CD14-positive monocyte (primary cell): Measurements from ENCODE around the gene GAL3ST2. TPM values are rescaled to one million over a fixed set of nuclear protein-coding genes. Genes with fewer than 3 reads are reported as not detected.

Source experiments
- DNase-seq, 3 donors: peaks; one replicate each; pipeline ENCODE4 v3.0.0-alpha.2; 2011 to 2022
- H2AFZ ChIP-seq: 2 replicates; pipeline ENCODE4 v1.6.0; 2012; ENCODE audit warnings: mild to moderate bottlenecking, low read depth, low read length, inconsistent platforms; ENCODE audit not compliant: insufficient read depth, poor library complexity, severe bottlenecking
- H3K27ac ChIP-seq, 2 donors: 1 replicate in 1 of 2; 2 replicates in 1 of 2; pipeline ENCODE4 v1.5.1; 2012 to 2013; ENCODE audit warnings: low read length in 2 of 2, control low read depth in 1 of 2, inconsistent platforms in 1 of 2, low read depth in 1 of 2, mild to moderate bottlenecking in 1 of 2
- H3K27me3 ChIP-seq, 2 donors: one replicate each; pipeline versions ENCODE4 v1.6.0 to v1.6.1; 2011 to 2013; ENCODE audit warnings: low read length in 2 of 2; ENCODE audit not compliant: control insufficient read depth in 2 of 2, insufficient read depth in 2 of 2
- H3K36me3 ChIP-seq, 2 donors: replicated peaks in 1 of 2; 1 replicate in 1 of 2; 2 replicates in 1 of 2; pipeline versions ENCODE4 v1.5.1 to v1.6.1; 2012 to 2013; ENCODE audit warnings: low read length in 2 of 2, control low read depth in 1 of 2, inconsistent platforms in 1 of 2, mild to moderate bottlenecking in 1 of 2; ENCODE audit not compliant: insufficient read depth in 2 of 2, control insufficient read depth in 1 of 2
- H3K4me1 ChIP-seq, 2 donors: 1 replicate in 1 of 2; 2 replicates in 1 of 2; pipeline versions ENCODE4 v1.5.1 to v1.6.1; 2012 to 2013; ENCODE audit warnings: low read length in 2 of 2, control low read depth in 1 of 2, inconsistent platforms in 1 of 2, mild to moderate bottlenecking in 1 of 2, moderate library complexity in 1 of 2; ENCODE audit not compliant: insufficient read depth in 2 of 2, control insufficient read depth in 1 of 2
- H3K4me2 ChIP-seq: replicated peaks from 2 replicates; pipeline ENCODE3; 2012; ENCODE audit warnings: low read length, moderate library complexity, mild to moderate bottlenecking; ENCODE audit not compliant: poor library complexity, severe bottlenecking; ENCODE audit errors: extremely low read depth
- H3K4me3 ChIP-seq, 3 experiments: fragments of 200-600 bp in 1 of 3; sonication (generic) in 1 of 3; replicated peaks in 1 of 3; 1 replicate in 2 of 3; 2 replicates in 1 of 3; pipeline ENCODE4 v1.5.1; 2011 to 2013; ENCODE audit warnings: low read length in 3 of 3, mild to moderate bottlenecking in 3 of 3, control low read depth in 2 of 3, low read depth in 2 of 3, inconsistent platforms in 1 of 3, moderate library complexity in 1 of 3
- H3K79me2 ChIP-seq: 2 replicates; pipeline ENCODE4 v1.6.0; 2012; ENCODE audit warnings: mild to moderate bottlenecking, control low read depth, inconsistent platforms, low read length, moderate library complexity; ENCODE audit not compliant: insufficient read depth
- H3K9ac ChIP-seq: 2 replicates; pipeline ENCODE4 v1.6.0; 2017; ENCODE audit warnings: low read length, mild to moderate bottlenecking; ENCODE audit not compliant: insufficient read depth, poor library complexity, severe bottlenecking
- H3K9me3 ChIP-seq, 2 donors: replicated peaks in 1 of 2; 1 replicate in 1 of 2; 2 replicates in 1 of 2; pipeline versions ENCODE4 v1.5.1 to v1.6.1; 2012 to 2013; ENCODE audit warnings: low read length in 2 of 2, control low read depth in 1 of 2; ENCODE audit not compliant: control insufficient read depth in 1 of 2, insufficient read depth in 1 of 2
- H4K20me1 ChIP-seq: 2 replicates; pipeline ENCODE4 v1.6.0; 2012; ENCODE audit warnings: mild to moderate bottlenecking, low read length, control low read depth, moderate library complexity; ENCODE audit not compliant: insufficient read depth
- H3K27ac Mint-ChIP-seq, 7 donors: one replicate each; pipeline ENCODE4 v1.8.0; 2020; ENCODE audit warnings: mild to moderate bottlenecking in 7 of 7, mixed read lengths in 7 of 7, moderate library complexity in 6 of 7, inconsistent platforms in 2 of 7
- H3K27me3 Mint-ChIP-seq, 3 donors: one replicate each; pipeline ENCODE4 v1.8.0; 2021 to 2022; ENCODE audit warnings: low read depth in 3 of 3, mild to moderate bottlenecking in 3 of 3, mixed read lengths in 3 of 3, moderate library complexity in 3 of 3, inconsistent platforms in 1 of 3
- H3K36me3 Mint-ChIP-seq, 2 donors: one replicate each; pipeline ENCODE4 v1.8.0; 2020; ENCODE audit warnings: mixed read lengths in 2 of 2, inconsistent platforms in 1 of 2, mild to moderate bottlenecking in 1 of 2
- H3K4me1 Mint-ChIP-seq: one replicate; pipeline ENCODE4 v1.8.0; 2020; ENCODE audit warnings: mild to moderate bottlenecking, mixed read lengths
- H3K4me3 Mint-ChIP-seq, 2 donors: one replicate each; pipeline ENCODE4 v1.8.0; 2020; ENCODE audit warnings: mild to moderate bottlenecking in 2 of 2, mixed read lengths in 2 of 2, moderate library complexity in 1 of 2
- H3K9me3 Mint-ChIP-seq, 7 donors: one replicate each; pipeline ENCODE4 v1.8.0; 2020 to 2022; ENCODE audit warnings: mixed read lengths in 7 of 7, mild to moderate bottlenecking in 6 of 7, moderate library complexity in 6 of 7, inconsistent platforms in 2 of 7
- WGBS: methylation state at CpG from one replicate; pipeline ENCODE4 v1.1.5; 2013; ENCODE audit warnings: missing lambda C conversion rate; ENCODE audit not compliant: insufficient coverage; 5-methylcytosine and 5-hydroxymethylcytosine counted together
- intact Hi-C, 2 donors: fragments of 100-400 bp; cut with micrococcal nuclease; formaldehyde crosslinking; loops; one replicate each; pipeline versions ENCODE4 v1.15.0 to v1.15.1; 2023
- polyA plus RNA-seq, 3 donors: library from polyadenylated mRNA; depleted of rRNA in 1 of 3; unstranded in 2 of 3; stranded (reverse) in 1 of 3; fragments of 300-500 nt in 2 of 3; fragments of >200 nt in 1 of 3; fragmentation: Illumina TruSeq in 2 of 3; gene quantifications; 1 replicate in 2 of 3; 2 replicates in 1 of 3; pipeline ENCODE4 v1.2.3, GENCODE V29; 2012 to 2021
- TF ChIP-seq, protein P1 (sequence below): fragments of 200-600 bp; IDR thresholded peaks from one replicate; pipeline ENCODE4 v1.8.0; 2022; ENCODE audit warnings: antibody characterized with exemption, mild to moderate bottlenecking

The GAL3ST2 gene
- polyA plus RNA-seq, 3 donors = not detected

DNA sequence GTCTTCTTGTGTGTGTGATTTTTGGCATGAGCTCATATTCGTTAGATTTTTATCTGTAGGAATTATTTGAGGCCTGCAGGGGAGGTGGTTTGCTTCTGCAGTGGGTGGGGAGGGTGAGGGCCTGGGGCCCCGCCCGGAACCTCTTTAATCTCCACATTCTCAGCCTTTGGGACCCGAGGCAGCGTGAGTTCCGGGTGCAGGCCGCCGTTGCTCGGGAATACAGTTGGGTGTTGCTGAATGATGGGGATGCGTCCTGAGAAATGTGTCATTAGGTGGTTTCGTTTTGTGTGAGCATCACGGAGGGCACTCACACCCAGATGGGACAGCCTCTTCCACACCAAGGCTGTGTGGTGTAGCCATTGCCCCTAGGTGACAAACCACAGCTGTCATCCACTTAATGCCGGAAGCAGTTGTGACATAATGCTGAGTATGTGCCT lies 13.7 kb upstream of the GAL3ST2 start:
- WGBS = 70% methylated on average over 2 of the region's 13 CpGs
- peaks cover 6 to 29% of the 10 kb centered on the region in 2 donors for H3K36me3 ChIP-seq
- no peaks in the 10 kb centered on the region for H4K20me1 ChIP-seq
- no peak overlapping the region for H3K4me3 ChIP-seq
- H3K4me1 ChIP-seq = peaks cover 11 to 14% of the 10 kb centered on the region in 2 donors
- peaks cover 0 to 7% (median 0%) of the 10 kb centered on the region in 3 donors for H3K27me3 Mint-ChIP-seq
- TF ChIP-seq, protein P1, sequence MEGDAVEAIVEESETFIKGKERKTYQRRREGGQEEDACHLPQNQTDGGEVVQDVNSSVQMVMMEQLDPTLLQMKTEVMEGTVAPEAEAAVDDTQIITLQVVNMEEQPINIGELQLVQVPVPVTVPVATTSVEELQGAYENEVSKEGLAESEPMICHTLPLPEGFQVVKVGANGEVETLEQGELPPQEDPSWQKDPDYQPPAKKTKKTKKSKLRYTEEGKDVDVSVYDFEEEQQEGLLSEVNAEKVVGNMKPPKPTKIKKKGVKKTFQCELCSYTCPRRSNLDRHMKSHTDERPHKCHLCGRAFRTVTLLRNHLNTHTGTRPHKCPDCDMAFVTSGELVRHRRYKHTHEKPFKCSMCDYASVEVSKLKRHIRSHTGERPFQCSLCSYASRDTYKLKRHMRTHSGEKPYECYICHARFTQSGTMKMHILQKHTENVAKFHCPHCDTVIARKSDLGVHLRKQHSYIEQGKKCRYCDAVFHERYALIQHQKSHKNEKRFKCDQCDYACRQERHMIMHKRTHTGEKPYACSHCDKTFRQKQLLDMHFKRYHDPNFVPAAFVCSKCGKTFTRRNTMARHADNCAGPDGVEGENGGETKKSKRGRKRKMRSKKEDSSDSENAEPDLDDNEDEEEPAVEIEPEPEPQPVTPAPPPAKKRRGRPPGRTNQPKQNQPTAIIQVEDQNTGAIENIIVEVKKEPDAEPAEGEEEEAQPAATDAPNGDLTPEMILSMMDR = no peak
- intact Hi-C loops = no loop called here
- H3K4me2 ChIP-seq = no peak overlapping the region
- no peak overlapping the region for H3K4me3 Mint-ChIP-seq
- H3K4me1 Mint-ChIP-seq = peaks cover 20% of the 10 kb centered on the region
- H3K9ac ChIP-seq = no peak overlapping the region
- DNase-seq = peak in 1 of 3 donors; percentile 22
- H3K79me2 ChIP-seq = no peaks in the 10 kb centered on the region
- H3K36me3 Mint-ChIP-seq = peaks cover 21 to 31% of the 10 kb centered on the region in 2 donors
- no peaks in the 10 kb centered on the region for H3K27me3 ChIP-seq
- peaks cover 0 to 8% (median 2%) of the 10 kb centered on the region in 7 donors for H3K9me3 Mint-ChIP-seq
- no peak overlapping the region for H2AFZ ChIP-seq
- peaks cover 5 to 6% of the 10 kb centered on the region in 2 donors for H3K9me3 ChIP-seq
- H3K27ac ChIP-seq = no peak overlapping the region
- peak overlapping the region in 3 of 7 donors; percentile 3 to 75 (median 60) for H3K27ac Mint-ChIP-seq

DNA sequence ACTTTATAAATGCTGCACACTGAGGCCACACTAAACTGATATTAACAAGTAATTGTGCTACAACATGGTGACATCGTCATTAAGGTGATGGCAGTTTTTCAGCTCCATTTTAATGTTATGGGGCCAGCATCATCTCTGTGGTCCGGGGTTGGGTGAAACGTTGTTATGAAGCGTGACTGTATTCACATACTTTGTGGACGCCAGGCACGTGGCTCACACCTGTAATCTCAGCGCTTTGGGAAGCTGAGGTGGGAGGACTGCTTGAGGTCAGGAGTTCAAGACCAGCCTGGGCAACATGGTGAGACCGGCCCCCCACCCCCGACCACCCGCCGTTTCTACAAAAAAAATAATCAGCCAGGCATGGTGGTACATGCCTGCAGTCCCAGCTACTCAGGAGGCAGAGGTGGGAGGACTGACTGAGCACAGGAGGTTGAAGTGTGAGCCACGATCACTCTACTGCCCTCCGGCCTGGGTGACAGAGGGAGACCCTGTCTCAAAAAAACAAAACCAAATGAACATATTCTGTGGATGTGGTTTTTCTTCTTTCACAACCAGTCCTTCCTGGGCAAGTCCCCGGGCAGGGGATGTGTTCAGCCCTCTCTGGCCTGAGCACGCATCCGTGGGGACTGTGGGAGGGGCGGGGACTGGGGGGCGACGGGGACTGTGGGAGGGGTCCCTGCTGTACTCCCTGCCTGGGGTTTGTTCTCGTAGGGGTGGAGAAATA lies 12.9 kb upstream of the GAL3ST2 start:
- TF ChIP-seq, protein P1 = no peak
- peak in 1 of 3 donors; percentile 17 for DNase-seq
- Mint-ChIP-seq H3K36me3 (peaks cover 19 to 23% of the 10 kb centered on the region in 2 donors), H3K4me3 (no peak overlapping the region), H3K27me3 (peaks cover 0 to 7% (median 0%) of the 10 kb centered on the region in 3 donors), H3K9me3 (peaks cover 0 to 8% (median 2%) of the 10 kb centered on the region in 7 donors), H3K4me1 (peaks cover 20% of the 10 kb centered on the region), H3K27ac (peak overlapping the region in 2 of 7 donors; percentile 40 to 75)
- 89% methylated on average over 7 of the region's 20 CpGs for WGBS
- H3K4me3 ChIP-seq = no peak overlapping the region
- no peak overlapping the region for H3K27ac ChIP-seq
- no peaks in the 10 kb centered on the region for H3K79me2 ChIP-seq
- peaks cover 5 to 6% of the 10 kb centered on the region in 2 donors for H3K9me3 ChIP-seq
- H3K4me2 ChIP-seq = no peak overlapping the region
- H4K20me1 ChIP-seq = no peaks in the 10 kb centered on the region
- peaks cover 11 to 14% of the 10 kb centered on the region in 2 donors for H3K4me1 ChIP-seq
- peaks cover 3 to 22% of the 10 kb centered on the region in 2 donors for H3K36me3 ChIP-seq
- H2AFZ ChIP-seq = no peak overlapping the region
- H3K27me3 ChIP-seq = no peaks in the 10 kb centered on the region
- no peak overlapping the region for H3K9ac ChIP-seq
- intact Hi-C loops = no loop called here
